Measurements from ENCODE around the gene KMT2E.

The KMT2E gene

GRCh38 chr7:105112440-105113418, 98.7 kb downstream of the KMT2E start:
- Histone ChIP-seq H3K4me2 (ENCODE audit: low read length) (no peak overlapping the region), H3K9me3 (ENCODE audit: control insufficient read depth, low read length) (no peaks in the 10 kb centered on the region), H3K27ac (no peak overlapping the region), H3K27me3 (ENCODE audit: control insufficient read depth, insufficient read depth, low read length) (no peaks in the 10 kb centered on the region), H3K79me2 (no peaks in the 10 kb centered on the region), H3K36me3 (ENCODE audit: control insufficient read depth, insufficient read depth, low read length) (no peaks in the 10 kb centered on the region), H3K4me3 (ENCODE audit: low read depth, low read length) (no peak overlapping the region), H2AFZ (no peak overlapping the region), H3K4me1 (no peaks in the 10 kb centered on the region), H3K9ac (no peak overlapping the region)
- TF ChIP-seq CTCF (IDR thresholded peaks at IDR 0.05), result no peak

GRCh38 chr7:105118612-105119600, 104.9 kb downstream of the KMT2E start:
- Histone ChIP-seq H3K9me3 (ENCODE audit: control insufficient read depth, low read length) (no peaks in the 10 kb centered on the region), H3K27ac (no peak overlapping the region), H3K9ac (no peak overlapping the region), H3K4me3 (ENCODE audit: low read depth, low read length) (no peak overlapping the region), H3K27me3 (ENCODE audit: control insufficient read depth, insufficient read depth, low read length) (no peaks in the 10 kb centered on the region), H3K36me3 (ENCODE audit: control insufficient read depth, insufficient read depth, low read length) (no peaks in the 10 kb centered on the region), H3K4me2 (ENCODE audit: low read length) (no peak overlapping the region), H2AFZ (no peak overlapping the region), H3K79me2 (no peaks in the 10 kb centered on the region), H3K4me1 (peaks cover 4% of the 10 kb centered on the region)
- no peak for TF ChIP-seq CTCF (IDR thresholded peaks at IDR 0.05)

GRCh38 chr7:105122619-105123018, 108.6 kb downstream of the KMT2E start:
- Histone ChIP-seq H3K4me2 (ENCODE audit: low read length) (no peak overlapping the region), H3K36me3 (ENCODE audit: control insufficient read depth, insufficient read depth, low read length) (no peaks in the 10 kb centered on the region), H3K9me3 (ENCODE audit: control insufficient read depth, low read length) (no peaks in the 10 kb centered on the region), H3K27ac (no peak overlapping the region), H3K4me1 (peaks cover 4% of the 10 kb centered on the region), H2AFZ (no peak overlapping the region), H3K4me3 (ENCODE audit: low read depth, low read length) (no peak overlapping the region), H3K27me3 (ENCODE audit: control insufficient read depth, insufficient read depth, low read length) (no peaks in the 10 kb centered on the region), H3K79me2 (no peaks in the 10 kb centered on the region), H3K9ac (no peak overlapping the region)
- no peak for TF ChIP-seq CTCF (IDR thresholded peaks at IDR 0.05)

GRCh38 chr7:105125745-105126144, 111.7 kb downstream of the KMT2E start:
- Histone ChIP-seq H3K4me3 (ENCODE audit: low read depth, low read length) (no peak overlapping the region), H3K27ac (no peak overlapping the region), H3K36me3 (ENCODE audit: control insufficient read depth, insufficient read depth, low read length) (no peaks in the 10 kb centered on the region), H3K4me1 (no peaks in the 10 kb centered on the region), H2AFZ (no peak overlapping the region), H3K9ac (no peak overlapping the region), H3K27me3 (ENCODE audit: control insufficient read depth, insufficient read depth, low read length) (no peaks in the 10 kb centered on the region), H3K79me2 (peaks cover 5% of the 10 kb centered on the region), H3K4me2 (ENCODE audit: low read length) (no peak overlapping the region), H3K9me3 (ENCODE audit: control insufficient read depth, low read length) (no peaks in the 10 kb centered on the region)
- no peak for TF ChIP-seq CTCF (IDR thresholded peaks at IDR 0.05)
